ENCODE results near the gene PANX1. TPM values are rescaled to one million over a fixed set of nuclear protein-coding genes. Genes with fewer than 3 reads are reported as not detected.
A peak's percentile ranks its signal among the peaks of the same experiment; 100 is the strongest.

The PANX1 gene
- total RNA-seq, 1 donor from 2014 or later = 42.1 TPM

DNA sequence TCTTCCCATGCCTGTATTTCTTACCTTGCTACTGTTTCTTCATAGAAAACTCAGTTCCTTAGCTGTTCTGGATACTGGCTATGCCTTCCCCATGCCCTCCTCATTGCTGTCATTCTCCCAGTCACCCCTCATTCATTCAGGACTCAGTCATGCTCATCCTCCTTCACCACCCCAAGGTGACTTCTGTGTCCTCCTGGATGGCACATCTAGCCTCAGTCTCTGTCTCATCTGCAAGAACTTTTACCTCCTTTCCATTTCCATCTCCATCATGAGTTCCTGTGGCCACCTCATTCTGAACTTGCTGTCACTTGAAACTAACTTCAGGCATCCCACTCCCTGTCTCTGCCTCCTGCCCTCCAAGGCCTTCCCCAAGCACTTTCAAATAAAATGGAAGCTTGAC is 42.3 kb downstream of the PANX1 start:
- no peak for DNase-seq (ENCODE audit: low read depth)
- H3K4me3 Mint-ChIP-seq (ENCODE audit: unreplicated experiment) = no peak overlapping the region
- Histone ChIP-seq H3K36me3 (ENCODE audit: insufficient read depth, low read length) (no peaks in the 10 kb centered on the region), H3K9me3 (ENCODE audit: insufficient read depth, low read depth, low read length) (no peaks in the 10 kb centered on the region), H3K27me3 (ENCODE audit: insufficient read depth, low read length) (no peaks in the 10 kb centered on the region), H4K20me1 (ENCODE audit: insufficient read depth, low read length) (peaks cover 94% of the 10 kb centered on the region), H3K4me1 (ENCODE audit: insufficient read depth, low read length) (peaks cover 8% of the 10 kb centered on the region), H3K27ac (ENCODE audit: low read depth, low read length) (no peak overlapping the region), H3K79me2 (ENCODE audit: insufficient read depth, low read length) (peaks cover 85% of the 10 kb centered on the region), H2AFZ (ENCODE audit: low read depth, low read length) (no peak overlapping the region), H3K9ac (ENCODE audit: low read length) (no peak overlapping the region), H3K4me2 (ENCODE audit: low read length) (no peak overlapping the region), H3K4me3 (ENCODE audit: insufficient read depth, low read depth, low read length) (no peak overlapping the region)
- H3K27ac Mint-ChIP-seq (ENCODE audit: unreplicated experiment) = no peak overlapping the region
- FAIRE-seq = no peak
- peaks cover 30% of the 10 kb centered on the region for H3K4me1 Mint-ChIP-seq (ENCODE audit: low read depth, unreplicated experiment)
- peaks cover 26% of the 10 kb centered on the region for H3K36me3 Mint-ChIP-seq (ENCODE audit: low read depth, unreplicated experiment)
- H3K27me3 Mint-ChIP-seq (ENCODE audit: low read depth, unreplicated experiment) = no peaks in the 10 kb centered on the region
- no peaks in the 10 kb centered on the region for H3K9me3 Mint-ChIP-seq (ENCODE audit: unreplicated experiment)
- TF ChIP-seq EZH2 (IDR thresholded peaks at IDR 0.05; ENCODE audit: insufficient read depth, low read length) = no peak
- TF ChIP-seq, protein P1, sequence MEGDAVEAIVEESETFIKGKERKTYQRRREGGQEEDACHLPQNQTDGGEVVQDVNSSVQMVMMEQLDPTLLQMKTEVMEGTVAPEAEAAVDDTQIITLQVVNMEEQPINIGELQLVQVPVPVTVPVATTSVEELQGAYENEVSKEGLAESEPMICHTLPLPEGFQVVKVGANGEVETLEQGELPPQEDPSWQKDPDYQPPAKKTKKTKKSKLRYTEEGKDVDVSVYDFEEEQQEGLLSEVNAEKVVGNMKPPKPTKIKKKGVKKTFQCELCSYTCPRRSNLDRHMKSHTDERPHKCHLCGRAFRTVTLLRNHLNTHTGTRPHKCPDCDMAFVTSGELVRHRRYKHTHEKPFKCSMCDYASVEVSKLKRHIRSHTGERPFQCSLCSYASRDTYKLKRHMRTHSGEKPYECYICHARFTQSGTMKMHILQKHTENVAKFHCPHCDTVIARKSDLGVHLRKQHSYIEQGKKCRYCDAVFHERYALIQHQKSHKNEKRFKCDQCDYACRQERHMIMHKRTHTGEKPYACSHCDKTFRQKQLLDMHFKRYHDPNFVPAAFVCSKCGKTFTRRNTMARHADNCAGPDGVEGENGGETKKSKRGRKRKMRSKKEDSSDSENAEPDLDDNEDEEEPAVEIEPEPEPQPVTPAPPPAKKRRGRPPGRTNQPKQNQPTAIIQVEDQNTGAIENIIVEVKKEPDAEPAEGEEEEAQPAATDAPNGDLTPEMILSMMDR (IDR thresholded peaks at IDR 0.05; ENCODE audit: insufficient read depth, low read depth, low read length) = no peak

DNA sequence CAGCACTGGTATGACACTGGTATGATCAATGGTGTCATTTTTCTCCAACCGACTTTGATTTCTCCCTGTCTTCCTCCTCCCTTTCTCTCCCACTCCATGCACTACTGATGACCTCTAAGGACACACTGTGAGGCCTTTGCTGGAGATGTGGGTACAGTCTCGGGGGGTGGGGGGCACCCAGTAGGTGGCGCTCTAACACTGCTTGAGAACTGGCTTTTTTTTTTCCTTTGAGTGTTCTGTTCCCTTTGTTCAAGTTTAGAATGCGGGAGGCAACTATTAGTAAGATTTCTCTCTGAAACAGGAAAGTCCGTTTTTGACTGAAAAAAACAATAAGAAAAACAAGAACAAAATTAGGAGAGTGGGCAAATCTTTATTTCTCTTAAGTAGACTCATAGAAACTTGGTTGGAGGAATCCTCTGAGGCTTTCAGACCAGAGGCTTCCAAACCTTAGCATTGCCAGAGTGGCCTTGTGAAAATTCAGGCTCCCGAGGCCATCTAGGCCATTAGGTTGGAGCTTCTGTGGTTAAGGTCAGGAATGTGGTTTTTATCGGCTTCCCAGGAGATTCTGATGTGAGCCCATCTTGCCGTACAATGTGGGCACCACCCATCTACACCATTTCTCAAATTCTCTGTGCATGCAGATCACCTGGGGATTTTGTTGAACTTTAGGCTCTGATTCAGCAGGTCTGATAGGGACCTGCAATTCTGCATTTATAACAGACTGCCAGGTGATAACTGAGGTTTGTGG is 43.2 kb downstream of the PANX1 start:
- DNase-seq (ENCODE audit: low read depth) (no peak), FAIRE-seq (no peak)
- Histone ChIP-seq H3K36me3 (ENCODE audit: insufficient read depth, low read length) (no peaks in the 10 kb centered on the region), H3K4me1 (ENCODE audit: insufficient read depth, low read length) (peaks cover 8% of the 10 kb centered on the region), H4K20me1 (ENCODE audit: insufficient read depth, low read length) (peaks cover 95% of the 10 kb centered on the region), H3K4me3 (ENCODE audit: insufficient read depth, low read depth, low read length) (no peak overlapping the region), H3K4me2 (ENCODE audit: low read length) (no peak overlapping the region), H3K79me2 (ENCODE audit: insufficient read depth, low read length) (peaks cover 82% of the 10 kb centered on the region), H3K27ac (ENCODE audit: low read depth, low read length) (no peak overlapping the region), H3K9ac (ENCODE audit: low read length) (no peak overlapping the region), H3K9me3 (ENCODE audit: insufficient read depth, low read depth, low read length) (no peaks in the 10 kb centered on the region), H3K27me3 (ENCODE audit: insufficient read depth, low read length) (no peaks in the 10 kb centered on the region), H2AFZ (ENCODE audit: low read depth, low read length) (no peak overlapping the region)
- H3K4me3 Mint-ChIP-seq (ENCODE audit: unreplicated experiment) = no peak overlapping the region
- peaks cover 30% of the 10 kb centered on the region for H3K4me1 Mint-ChIP-seq (ENCODE audit: low read depth, unreplicated experiment)
- peaks cover 20% of the 10 kb centered on the region for H3K36me3 Mint-ChIP-seq (ENCODE audit: low read depth, unreplicated experiment)
- TF ChIP-seq EZH2 (IDR thresholded peaks at IDR 0.05; ENCODE audit: insufficient read depth, low read length) = no peak
- TF ChIP-seq, protein P1 (IDR thresholded peaks at IDR 0.05; ENCODE audit: insufficient read depth, low read depth, low read length) = peak; percentile 63
- no peaks in the 10 kb centered on the region for H3K27me3 Mint-ChIP-seq (ENCODE audit: low read depth, unreplicated experiment)
- no peak overlapping the region for H3K27ac Mint-ChIP-seq (ENCODE audit: unreplicated experiment)
- no peaks in the 10 kb centered on the region for H3K9me3 Mint-ChIP-seq (ENCODE audit: unreplicated experiment)

DNA sequence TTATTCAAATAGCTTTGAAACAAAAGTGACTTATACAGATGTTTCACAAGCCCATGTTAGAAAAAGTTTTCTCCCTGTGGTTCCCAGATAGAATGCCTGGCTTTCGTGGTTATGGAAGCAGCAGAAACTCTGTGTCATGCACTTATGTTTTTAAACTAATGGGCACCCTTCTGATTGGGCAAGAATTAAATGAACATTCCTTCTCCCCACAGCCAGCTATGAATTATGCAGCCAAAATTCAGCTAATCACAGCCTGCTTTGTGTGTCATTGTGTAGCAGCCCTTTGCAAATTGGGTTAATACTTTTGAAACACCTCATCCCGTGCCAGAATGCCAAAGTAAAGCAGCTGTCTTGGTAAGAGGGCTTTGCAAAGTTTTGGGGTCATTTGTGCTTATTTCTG is 46.9 kb downstream of the PANX1 start:
- peaks cover 8% of the 10 kb centered on the region for H3K4me1 ChIP-seq (ENCODE audit: insufficient read depth, low read length)
- H3K27ac Mint-ChIP-seq (ENCODE audit: unreplicated experiment) = peak overlapping the region; percentile 6

More for the DNA sequence above, 46.9 kb downstream of the PANX1 start:
- H3K36me3 Mint-ChIP-seq (ENCODE audit: low read depth, unreplicated experiment) = peaks cover 34% of the 10 kb centered on the region
- H3K27me3 ChIP-seq (ENCODE audit: insufficient read depth, low read length) = no peaks in the 10 kb centered on the region
- peaks cover 20% of the 10 kb centered on the region for H3K4me1 Mint-ChIP-seq (ENCODE audit: low read depth, unreplicated experiment)
- H4K20me1 ChIP-seq (ENCODE audit: insufficient read depth, low read length) = peaks cover 84% of the 10 kb centered on the region
- TF ChIP-seq, protein P1 (IDR thresholded peaks at IDR 0.05; ENCODE audit: insufficient read depth, low read depth, low read length) = no peak
- no peak for TF ChIP-seq EZH2 (IDR thresholded peaks at IDR 0.05; ENCODE audit: insufficient read depth, low read length)
- no peaks in the 10 kb centered on the region for H3K9me3 Mint-ChIP-seq (ENCODE audit: unreplicated experiment)
- no peak overlapping the region for H3K4me3 ChIP-seq (ENCODE audit: insufficient read depth, low read depth, low read length)
- H3K36me3 ChIP-seq (ENCODE audit: insufficient read depth, low read length) = peaks cover 7% of the 10 kb centered on the region
- FAIRE-seq (peak; percentile 78), DNase-seq (ENCODE audit: low read depth) (peak; percentile 97)
- H2AFZ ChIP-seq (ENCODE audit: low read depth, low read length) = no peak overlapping the region
- H3K27ac ChIP-seq (ENCODE audit: low read depth, low read length) = peak overlapping the region; percentile 50
- H3K9ac ChIP-seq (ENCODE audit: low read length) = no peak overlapping the region
- H3K4me2 ChIP-seq (ENCODE audit: low read length) = peak overlapping the region; percentile 55
- no peak overlapping the region for H3K4me3 Mint-ChIP-seq (ENCODE audit: unreplicated experiment)
- peaks cover 50% of the 10 kb centered on the region for H3K79me2 ChIP-seq (ENCODE audit: insufficient read depth, low read length)
- H3K27me3 Mint-ChIP-seq (ENCODE audit: low read depth, unreplicated experiment) = no peaks in the 10 kb centered on the region
- no peaks in the 10 kb centered on the region for H3K9me3 ChIP-seq (ENCODE audit: insufficient read depth, low read depth, low read length)

Data from astrocyte (in vitro differentiated cells and primary cell).